Pancreas (tissue), 10 donors: Measurements from ENCODE around the gene RAD51B. TPM values are rescaled to one million over a fixed set of nuclear protein-coding genes. Genes with fewer than 3 reads are reported as not detected.

Experiments
- ATAC-seq, 4 donors: fragments of 200-7000 bp; cut with Tn5 transposase; one replicate each; pipeline versions ENCODE4 v1.8.0 to v1.9.1; 2020; ENCODE audit warnings: mild to moderate bottlenecking in 4 of 4, moderate library complexity in 4 of 4
- DNase-seq, 6 donors: peaks; one replicate each; pipeline ENCODE4 v3.0.0-alpha.2; 2020
- FAIRE-seq: peaks from 2 replicates; lab custom pipeline; 2012; peaks lifted over from hg19 to GRCh38; lab: Jason Lieb, UNC
- H3K27ac ChIP-seq, 4 donors: fragments of 200-600 bp; sonication (generic); 1 replicate in 3 of 4; 2 replicates in 1 of 4; pipeline versions ENCODE4 v1.5.0 to v1.8.0; 2020
- H3K27me3 ChIP-seq, 4 donors: fragments of 200-600 bp; one replicate each; pipeline ENCODE4 v1.8.0; 2021
- H3K36me3 ChIP-seq, 3 donors: fragments of 200-600 bp; sonication (generic) in 1 of 3; one replicate each; pipeline versions ENCODE4 v1.5.0 to v1.8.0; 2020 to 2021
- H3K4me1 ChIP-seq, 3 donors: fragments of 200-600 bp; one replicate each; pipeline ENCODE4 v1.8.0; 2021
- H3K4me3 ChIP-seq, 4 donors: fragments of 200-600 bp; sonication (generic) in 2 of 4; one replicate each; pipeline versions ENCODE4 v1.5.0 to v1.8.0; 2020 to 2021
- H3K9me3 ChIP-seq, 4 donors: fragments of 200-600 bp; one replicate each; pipeline ENCODE4 v1.8.0; 2021
- WGBS, 2 donors: extraction: QIAGEN DNeasy Blood & Tissue Kit; methylation state at CpG; one replicate each; pipeline ENCODE4 v1.1.7; 2013; 5-methylcytosine and 5-hydroxymethylcytosine counted together
- intact Hi-C, 3 donors: fragments of 100-400 bp; cut with DNase I; formaldehyde crosslinking; loops; one replicate each; pipeline versions ENCODE4 v1.11.1 to v1.14.2; 2022
- polyA plus RNA-seq, 2 donors: library from polyadenylated mRNA; stranded (reverse); fragments of 200-250 nt; gene quantifications; one replicate each; pipeline ENCODE4 v1.2.3, GENCODE V29; 2013
- total RNA-seq, 6 donors: library from RNA; stranded (reverse); fragmentation: NEBNext Ultra II Directional in 4 of 6; extraction: Animal tissue kit (Norgen Biotek cat#: 25700) in 4 of 6; gene quantifications; one replicate each; pipeline versions ENCODE4 v1.2.1 to v1.2.4, GENCODE V29; 2021 to 2023
- TF ChIP-seq, protein P1 (sequence below), 4 donors: fragments of 200-600 bp; sonication (generic) in 3 of 4; IDR thresholded peaks; one replicate each; pipeline versions ENCODE4 v1.5.0 to v1.8.0; 2021; ENCODE audit warnings: antibody characterized with exemption in 4 of 4
- donor health status: healthy with polysubstance abuse.
- donor health status: DM: no; HTN: no; CAD: no; lungs with moderate emphysema.
- donor health status: DM: no; HTN: no; CAD: no.
- donor health status: control.
- donor health status: control.
- donor health status: Bipolar disorder and iron deficiency.
- donor health status: DM: yes; HTN: yes; CAD: no.
- donor health status: DM: no; HTN: no; CAD: no.
- donor health status: DM: no; HTN: no; CAD: no.
- donor health status: DM: yes; HTN: yes; CAD: no.

RAD51B gene
- total and polyA plus RNA-seq, 8 donors = 1.1 to 17.3 (median 5.8) TPM

DNA sequence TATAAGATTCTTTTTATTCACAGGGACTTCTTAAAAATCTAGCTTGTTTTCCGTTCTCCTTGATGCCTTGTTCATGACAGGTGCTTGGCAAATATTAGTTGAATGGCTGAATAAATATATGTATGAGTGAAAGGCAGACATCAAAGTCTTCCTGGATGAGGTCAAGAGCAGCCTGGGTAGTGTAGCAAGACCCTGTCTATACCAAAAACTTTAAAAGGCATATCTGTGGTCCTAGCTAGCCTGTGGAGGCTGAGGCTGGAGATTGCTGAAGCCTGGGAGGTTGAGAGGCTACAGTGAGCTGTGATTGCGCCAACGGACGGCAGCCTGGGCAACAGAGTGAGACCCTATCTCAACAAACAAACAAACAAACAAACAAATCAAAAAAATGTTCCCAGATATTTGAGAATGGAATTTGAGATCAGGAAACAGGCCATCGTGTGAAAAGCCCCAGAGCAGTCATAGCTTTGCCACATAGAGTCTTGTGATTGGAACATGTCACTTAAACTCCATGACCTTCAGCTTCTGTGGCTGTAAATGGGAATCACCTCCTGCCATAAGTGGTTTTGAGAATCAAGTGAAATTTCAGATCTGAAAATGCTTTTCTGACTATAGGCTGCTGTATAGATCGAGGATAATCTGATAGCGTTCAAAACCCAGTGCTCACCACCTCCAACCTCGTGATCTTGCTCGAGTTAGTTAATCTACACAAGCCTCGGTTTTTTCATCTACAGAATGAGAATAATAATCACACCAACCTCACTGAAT, 908.9 kb downstream of the RAD51B start:
- TF ChIP-seq, protein P1, sequence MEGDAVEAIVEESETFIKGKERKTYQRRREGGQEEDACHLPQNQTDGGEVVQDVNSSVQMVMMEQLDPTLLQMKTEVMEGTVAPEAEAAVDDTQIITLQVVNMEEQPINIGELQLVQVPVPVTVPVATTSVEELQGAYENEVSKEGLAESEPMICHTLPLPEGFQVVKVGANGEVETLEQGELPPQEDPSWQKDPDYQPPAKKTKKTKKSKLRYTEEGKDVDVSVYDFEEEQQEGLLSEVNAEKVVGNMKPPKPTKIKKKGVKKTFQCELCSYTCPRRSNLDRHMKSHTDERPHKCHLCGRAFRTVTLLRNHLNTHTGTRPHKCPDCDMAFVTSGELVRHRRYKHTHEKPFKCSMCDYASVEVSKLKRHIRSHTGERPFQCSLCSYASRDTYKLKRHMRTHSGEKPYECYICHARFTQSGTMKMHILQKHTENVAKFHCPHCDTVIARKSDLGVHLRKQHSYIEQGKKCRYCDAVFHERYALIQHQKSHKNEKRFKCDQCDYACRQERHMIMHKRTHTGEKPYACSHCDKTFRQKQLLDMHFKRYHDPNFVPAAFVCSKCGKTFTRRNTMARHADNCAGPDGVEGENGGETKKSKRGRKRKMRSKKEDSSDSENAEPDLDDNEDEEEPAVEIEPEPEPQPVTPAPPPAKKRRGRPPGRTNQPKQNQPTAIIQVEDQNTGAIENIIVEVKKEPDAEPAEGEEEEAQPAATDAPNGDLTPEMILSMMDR (IDR thresholded peaks at IDR 0.05) = no peak
- intact Hi-C loops = no loop called here
- WGBS, 2 donors = 77% methylated on average over 10 of the region's 10 CpGs
- Histone ChIP-seq H3K4me3 (no peak overlapping the region), H3K27me3 (no peaks in the 10 kb centered on the region), H3K36me3 (no peaks in the 10 kb centered on the region), H3K4me1 (peaks cover 6 to 19% (median 7%) of the 10 kb centered on the region in 3 donors), H3K9me3 (no peaks in the 10 kb centered on the region), H3K27ac (no peak overlapping the region)
- FAIRE-seq = no peak
- peak in 2 of 4 donors; percentile 8 to 37 for ATAC-seq
- no peak for DNase-seq

DNA sequence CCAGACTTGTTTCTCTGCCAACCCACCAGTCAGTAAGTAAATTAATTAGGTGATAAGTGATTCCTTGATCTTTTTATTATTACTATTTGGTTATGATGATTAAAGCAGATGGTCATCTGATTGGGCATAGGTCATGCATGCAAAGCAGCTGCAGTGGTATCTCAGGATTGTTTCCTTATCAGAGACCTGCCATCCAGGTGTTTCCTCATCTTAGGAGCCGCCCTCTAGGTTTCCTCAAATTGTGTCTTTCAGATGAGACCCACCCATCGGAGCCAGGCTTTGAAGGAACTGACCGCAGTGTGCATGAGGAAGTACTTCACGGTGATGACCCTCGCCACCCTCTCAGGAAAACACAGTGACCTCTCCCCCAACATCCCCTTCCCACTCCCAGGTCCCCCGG, 910.0 kb downstream of the RAD51B start:
- TF ChIP-seq, protein P1 (IDR thresholded peaks at IDR 0.05) = no peak
- Histone ChIP-seq H3K9me3 (no peaks in the 10 kb centered on the region), H3K27me3 (no peaks in the 10 kb centered on the region), H3K4me3 (no peak overlapping the region), H3K27ac (no peak overlapping the region), H3K4me1 (peaks cover 0 to 13% (median 0%) of the 10 kb centered on the region in 3 donors), H3K36me3 (no peaks in the 10 kb centered on the region)
- WGBS, 2 donors = 92 to 95% methylated on average over 6 of the region's 6 CpGs
- FAIRE-seq (no peak), DNase-seq (no peak), ATAC-seq (no peak)
- intact Hi-C loops = no loop called here

DNA sequence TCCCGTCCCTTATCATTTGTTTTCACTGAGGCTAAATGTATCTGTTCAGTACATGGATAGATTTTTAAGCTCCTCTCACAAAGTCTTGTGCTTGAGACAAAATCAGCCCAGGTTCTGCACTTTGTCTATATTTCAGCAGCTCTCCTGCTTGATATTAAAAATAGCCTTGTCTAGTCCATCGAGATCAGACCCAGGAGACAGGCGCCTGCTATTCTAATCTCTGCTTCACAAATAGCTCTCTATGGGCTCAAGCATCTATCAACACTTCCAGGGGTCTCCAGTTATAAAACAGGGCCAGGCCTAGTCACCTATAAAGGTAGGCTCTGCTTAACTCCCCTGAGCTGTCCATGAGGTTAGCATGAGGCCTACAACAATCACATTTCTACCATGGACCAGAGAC, 910.8 kb downstream of the RAD51B start:
- no peak for FAIRE-seq
- intact Hi-C loops = no loop called here
- no peak for DNase-seq
- Histone ChIP-seq H3K27me3 (no peaks in the 10 kb centered on the region), H3K36me3 (no peaks in the 10 kb centered on the region), H3K4me1 (peaks cover 0 to 13% (median 0%) of the 10 kb centered on the region in 3 donors), H3K9me3 (no peaks in the 10 kb centered on the region), H3K27ac (no peak overlapping the region), H3K4me3 (no peak overlapping the region)
- TF ChIP-seq, protein P1 (IDR thresholded peaks at IDR 0.05) = no peak
- WGBS, 2 donors = 90 to 93% methylated on average over 3 of the region's 3 CpGs
- ATAC-seq = no peak

DNA sequence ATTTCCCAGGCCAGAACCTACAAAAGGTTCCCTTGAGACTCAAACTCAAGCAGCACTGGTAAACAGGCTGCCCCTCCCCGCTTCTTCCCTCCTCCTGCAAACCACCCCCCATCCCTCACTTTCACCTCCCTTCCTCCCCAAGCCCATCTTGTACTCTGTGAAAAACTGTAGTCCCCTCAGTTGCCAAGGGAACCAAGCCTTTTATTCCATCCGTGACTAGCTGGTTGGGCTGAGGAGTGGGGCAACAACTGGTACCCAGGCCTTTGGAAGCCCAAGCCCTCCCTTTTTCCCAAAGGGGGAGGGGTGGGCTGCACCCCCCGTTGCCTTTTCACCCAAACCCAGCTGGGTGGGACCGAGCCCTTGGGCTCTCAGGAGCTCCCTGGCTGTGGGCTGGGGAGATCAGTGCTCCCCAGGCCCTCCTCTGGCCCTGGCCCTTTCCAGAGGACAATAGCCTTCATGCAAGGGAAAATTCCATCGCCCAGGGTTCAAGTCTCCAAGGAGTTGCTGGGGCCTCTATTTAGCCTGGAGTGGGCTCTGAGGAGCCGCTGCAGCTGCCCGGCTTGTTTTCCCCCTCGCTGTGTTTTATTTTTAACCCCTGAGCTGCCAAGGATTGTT, 911.3 kb downstream of the RAD51B start:
- Histone ChIP-seq H3K4me1 (peaks cover 0 to 13% (median 0%) of the 10 kb centered on the region in 3 donors), H3K4me3 (no peak overlapping the region), H3K36me3 (no peaks in the 10 kb centered on the region), H3K27ac (no peak overlapping the region), H3K27me3 (no peaks in the 10 kb centered on the region), H3K9me3 (no peaks in the 10 kb centered on the region)
- no peak for DNase-seq
- WGBS, 2 donors = 57 to 61% methylated on average over 8 of the region's 8 CpGs
- FAIRE-seq = no peak
- no peak for ATAC-seq
- intact Hi-C loops = no loop called here
- TF ChIP-seq, protein P1 (IDR thresholded peaks at IDR 0.05) = no peak
